GM12892 (cell line): ENCODE results near the gene LCNL1.

Experiments used
- POLR2A ChIP-seq: IDR thresholded peaks from 2 replicates; pipeline ENCODE4 v1.6.1; 2011; ENCODE audit warnings: low read depth, low read length, control low read depth
- POLR2AphosphoS5 ChIP-seq: IDR thresholded peaks from 2 replicates; pipeline ENCODE4 v1.6.1; 2011; ENCODE audit warnings: low read depth, low read length, control low read depth

- TF ChIP-seq POLR2AphosphoS5 (no peak), POLR2A (no peak)
These were observed 374 bp downstream of the LCNL1 start for GRCh38 chr9:136983167-136983566.
